ENCODE data around the gene CFAP46. TPM values are rescaled to one million over a fixed set of nuclear protein-coding genes. Genes with fewer than 3 reads are reported as not detected.
A peak's percentile ranks its signal among the peaks of the same experiment; 100 is the strongest.

The CFAP46 gene
- total RNA-seq, 3 donors from 2014 or later: 0.78 to 1.0 TPM; not detected in 1

GRCh38 chr10:132813001-132813401 lies 129.4 kb downstream of the CFAP46 start:
- Histone ChIP-seq H3K9me3 (no peaks in the 10 kb centered on the region), H3K4me3 (no peak overlapping the region), H3K36me3 (ENCODE audit: low read depth) (no peaks in the 10 kb centered on the region), H3K4me1 (ENCODE audit: low read depth) (no peaks in the 10 kb centered on the region)
- ATAC-seq (no peak), DNase-seq (peak in 1 of 3 donors; percentile 8)
- intact Hi-C loops (cut with DNase I, micrococcal nuclease): no loop called here
- TF ChIP-seq, protein P1, sequence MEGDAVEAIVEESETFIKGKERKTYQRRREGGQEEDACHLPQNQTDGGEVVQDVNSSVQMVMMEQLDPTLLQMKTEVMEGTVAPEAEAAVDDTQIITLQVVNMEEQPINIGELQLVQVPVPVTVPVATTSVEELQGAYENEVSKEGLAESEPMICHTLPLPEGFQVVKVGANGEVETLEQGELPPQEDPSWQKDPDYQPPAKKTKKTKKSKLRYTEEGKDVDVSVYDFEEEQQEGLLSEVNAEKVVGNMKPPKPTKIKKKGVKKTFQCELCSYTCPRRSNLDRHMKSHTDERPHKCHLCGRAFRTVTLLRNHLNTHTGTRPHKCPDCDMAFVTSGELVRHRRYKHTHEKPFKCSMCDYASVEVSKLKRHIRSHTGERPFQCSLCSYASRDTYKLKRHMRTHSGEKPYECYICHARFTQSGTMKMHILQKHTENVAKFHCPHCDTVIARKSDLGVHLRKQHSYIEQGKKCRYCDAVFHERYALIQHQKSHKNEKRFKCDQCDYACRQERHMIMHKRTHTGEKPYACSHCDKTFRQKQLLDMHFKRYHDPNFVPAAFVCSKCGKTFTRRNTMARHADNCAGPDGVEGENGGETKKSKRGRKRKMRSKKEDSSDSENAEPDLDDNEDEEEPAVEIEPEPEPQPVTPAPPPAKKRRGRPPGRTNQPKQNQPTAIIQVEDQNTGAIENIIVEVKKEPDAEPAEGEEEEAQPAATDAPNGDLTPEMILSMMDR (IDR thresholded peaks at IDR 0.05): no peak

DNA sequence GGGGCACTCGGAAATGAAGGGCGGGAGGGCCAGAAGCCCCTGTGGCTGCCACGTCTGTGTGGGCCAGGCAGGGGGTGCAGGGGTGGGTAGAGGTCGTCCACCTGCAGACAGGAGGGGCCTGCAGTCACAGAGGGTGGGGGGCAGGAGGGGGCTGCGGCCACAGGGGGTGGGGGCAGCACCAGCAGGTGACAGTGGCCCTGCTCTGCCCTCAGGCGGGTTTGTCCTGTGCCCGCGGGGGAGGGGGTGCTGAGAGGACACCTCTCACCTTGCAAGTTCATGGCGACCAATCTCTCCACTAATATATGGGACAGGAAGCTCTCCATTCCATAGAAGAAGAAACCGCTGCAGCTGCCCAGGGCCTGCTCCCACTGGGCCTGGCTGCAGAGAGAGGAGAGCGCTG lies 129.8 kb downstream of the CFAP46 start:
- DNase-seq: peak in 1 of 3 donors; percentile 0
- H3K4me1 ChIP-seq (ENCODE audit: low read depth): no peaks in the 10 kb centered on the region
- ATAC-seq: no peak
- no peaks in the 10 kb centered on the region for H3K36me3 ChIP-seq (ENCODE audit: low read depth)
- H3K9me3 ChIP-seq: no peaks in the 10 kb centered on the region
- H3K4me3 ChIP-seq: no peak overlapping the region
- TF ChIP-seq, protein P1 (IDR thresholded peaks at IDR 0.05): no peak
- intact Hi-C loops (cut with DNase I, micrococcal nuclease): no loop called here

DNA sequence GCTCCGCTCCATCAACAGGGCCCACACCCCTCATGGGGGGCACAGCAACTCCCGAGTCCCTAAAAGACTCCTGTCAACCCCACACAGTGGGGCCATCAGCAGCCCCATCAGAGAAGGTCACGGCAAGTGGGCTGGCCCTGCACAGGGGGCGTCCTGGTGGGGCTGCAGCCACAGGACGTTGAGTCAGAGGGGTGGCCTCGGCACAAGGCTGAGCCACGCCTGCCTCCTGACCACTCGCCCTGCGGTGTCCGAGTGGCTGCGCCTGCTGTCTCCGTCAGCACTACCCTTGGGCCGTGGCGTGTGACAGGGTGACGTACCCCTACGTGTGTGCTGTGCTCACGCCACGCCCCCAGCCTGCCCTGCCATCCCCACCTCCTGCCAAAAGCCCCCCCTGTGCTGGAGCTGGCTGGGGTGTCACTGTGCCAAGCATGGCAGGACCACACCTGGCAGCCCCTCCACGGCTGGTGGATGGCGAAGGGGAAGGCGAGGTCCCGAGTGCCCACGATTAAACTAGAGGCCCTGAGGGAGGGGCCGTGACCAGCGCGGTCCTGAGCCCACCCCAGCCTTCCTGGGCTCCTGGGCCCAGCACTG lies 130.4 kb downstream of the CFAP46 start:
- H3K36me3 ChIP-seq (ENCODE audit: low read depth): no peaks in the 10 kb centered on the region
- no peaks in the 10 kb centered on the region for H3K4me1 ChIP-seq (ENCODE audit: low read depth)
- H3K9me3 ChIP-seq: no peaks in the 10 kb centered on the region
- no peak overlapping the region for H3K4me3 ChIP-seq
- TF ChIP-seq, protein P1 (IDR thresholded peaks at IDR 0.05): no peak
- DNase-seq (peak in 1 of 3 donors; percentile 7), ATAC-seq (no peak)
- intact Hi-C loops (cut with DNase I, micrococcal nuclease): no loop called here

DNA sequence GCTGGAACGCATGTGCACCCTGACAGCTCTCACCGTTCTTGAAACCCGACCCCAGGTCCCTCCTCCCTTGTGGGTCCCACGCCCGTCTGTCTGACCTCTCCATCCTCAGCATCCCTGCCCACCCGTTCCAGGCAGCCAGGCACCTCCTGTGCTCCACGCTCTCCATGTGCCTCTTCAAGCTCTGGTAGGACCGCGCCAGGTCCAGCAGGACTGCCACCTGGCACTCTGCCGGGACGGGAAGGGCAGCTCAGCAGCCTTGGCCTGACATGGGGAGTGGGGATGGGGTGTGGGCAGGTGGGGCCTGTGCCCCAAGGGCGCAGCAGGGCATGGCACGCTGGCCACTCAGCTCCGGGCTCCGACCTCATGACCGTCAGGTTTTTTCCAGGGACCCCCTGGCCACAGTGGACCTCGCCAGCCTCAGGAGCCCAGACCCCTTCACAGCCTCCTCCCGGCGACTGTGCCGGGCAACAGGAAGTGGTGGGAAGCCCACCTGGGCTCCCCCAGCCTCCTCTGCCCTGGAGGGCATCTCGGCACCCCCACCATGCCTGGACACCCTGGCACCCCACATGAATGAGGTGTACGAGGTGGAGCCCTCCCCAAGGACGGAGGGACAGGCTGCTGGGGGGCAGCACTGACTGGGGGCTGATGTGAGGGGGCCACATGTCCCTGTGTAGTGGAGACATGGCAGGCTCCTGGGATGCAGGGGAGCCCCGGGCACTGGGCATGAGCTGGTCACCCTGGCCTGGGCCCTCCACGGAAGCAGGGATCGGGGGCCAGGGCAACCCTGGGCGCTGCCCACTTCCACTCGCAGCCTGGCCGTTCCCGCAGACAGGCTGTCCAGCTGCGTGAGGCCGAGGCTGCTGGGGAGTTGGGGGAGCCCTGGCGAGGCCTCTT lies 131.3 kb downstream of the CFAP46 start:
- DNase-seq (peak in 2 of 3 donors; percentile 13 to 49), ATAC-seq (no peak)
- TF ChIP-seq, protein P1 (IDR thresholded peaks at IDR 0.05): no peak
- Histone ChIP-seq H3K9me3 (no peaks in the 10 kb centered on the region), H3K36me3 (ENCODE audit: low read depth) (no peaks in the 10 kb centered on the region), H3K4me3 (no peak overlapping the region), H3K4me1 (ENCODE audit: low read depth) (no peaks in the 10 kb centered on the region)
- intact Hi-C loops (cut with DNase I, micrococcal nuclease): no loop called here

- no peaks in the 10 kb centered on the region for H3K9me3 ChIP-seq
- TF ChIP-seq, protein P1 (IDR thresholded peaks at IDR 0.05): no peak
- peak in 1 of 3 donors; percentile 8 for DNase-seq
- ATAC-seq: no peak
- H3K4me1 ChIP-seq (ENCODE audit: low read depth): no peaks in the 10 kb centered on the region
- H3K4me3 ChIP-seq: no peak overlapping the region
- no peaks in the 10 kb centered on the region for H3K36me3 ChIP-seq (ENCODE audit: low read depth)
- intact Hi-C loops (cut with DNase I, micrococcal nuclease): no loop called here
Observed at GRCh38 chr10:132810141-132810806, 132.1 kb downstream of the CFAP46 start.

Measured in mucosa of descending colon (tissue), 3 donors.